HepG2 (cell line): ENCODE data around the gene MRPL34. TPM values are rescaled to one million over a fixed set of nuclear protein-coding genes. Genes with fewer than 3 reads are reported as not detected.

Experiments used
- ERF ChIP-seq: IDR thresholded peaks from 2 replicates; pipeline ENCODE4 v1.6.1; 2018; ENCODE audit warnings: missing biosample characterization, missing genetic modification reagents
- HDAC2 ChIP-seq: sonication (generic); formaldehyde crosslinking; IDR thresholded peaks from 2 replicates; pipeline ENCODE4 v1.4.0; 2020; ENCODE audit warnings: missing genetic modification reagents
- HES4 ChIP-seq: sonication (generic); formaldehyde crosslinking; IDR thresholded peaks from 2 replicates; pipeline ENCODE4 v1.9.0; 2021; ENCODE audit warnings: mild to moderate bottlenecking, missing genetic modification reagents, borderline replicate concordance
- HNF4A ChIP-seq: sonication (generic); formaldehyde crosslinking; IDR thresholded peaks from 2 replicates; pipeline ENCODE4 v1.4.0; 2020; ENCODE audit warnings: missing genetic modification reagents
- LCORL ChIP-seq, 2 experiments: fragments of 450-650 bp in 1 of 2; sonication (generic) in 1 of 2; formaldehyde crosslinking in 1 of 2; IDR thresholded peaks; 2 replicates each; pipeline versions ENCODE4 v1.5.0 to v1.6.1; 2017 to 2020; ENCODE audit warnings: antibody characterized with exemption in 1 of 2, missing genetic modification reagents in 1 of 2
- MEF2D ChIP-seq: sonication (generic); formaldehyde crosslinking; IDR thresholded peaks from 2 replicates; pipeline ENCODE4 v1.5.1; 2020; ENCODE audit warnings: mild to moderate bottlenecking, missing genetic modification reagents
- SOX13 ChIP-seq, 3 experiments: fragments of 450-650 bp in 1 of 3; sonication (generic) in 1 of 3; formaldehyde crosslinking in 1 of 3; IDR thresholded peaks in 2 of 3; conservative IDR thresholded peaks in 1 of 3; 2 replicates each; pipeline versions ENCODE4 v1.5.0 to v1.6.1; 2016 to 2020; ENCODE audit warnings: antibody characterized with exemption in 1 of 3, mild to moderate bottlenecking in 1 of 3, missing compliant biosample characterization in 1 of 3, missing genetic modification reagents in 1 of 3, moderate library complexity in 1 of 3
- ZKSCAN8 ChIP-seq: IDR thresholded peaks from 2 replicates; pipeline ENCODE4 v1.6.1; 2016; ENCODE audit warnings: borderline replicate concordance, missing genetic modification reagents, missing compliant biosample characterization
- ZNF33B ChIP-seq: sonication (generic); formaldehyde crosslinking; IDR thresholded peaks from 2 replicates; pipeline ENCODE4 v1.5.1; 2020; ENCODE audit warnings: mild to moderate bottlenecking, missing genetic modification reagents
- ZNF350 ChIP-seq: sonication (generic); formaldehyde crosslinking; IDR thresholded peaks from 2 replicates; pipeline ENCODE4 v1.4.0; 2020; ENCODE audit warnings: mild to moderate bottlenecking, low read depth, missing genetic modification reagents, borderline replicate concordance
- ZNF747 ChIP-seq: sonication (generic); formaldehyde crosslinking; IDR thresholded peaks from 2 replicates; pipeline ENCODE4 v1.8.1; 2023; ENCODE audit warnings: missing genetic modification reagents, mild to moderate bottlenecking, borderline replicate concordance
- ZNF781 ChIP-seq: sonication (generic); formaldehyde crosslinking; IDR thresholded peaks from 2 replicates; pipeline ENCODE4 v1.5.1; 2020; ENCODE audit warnings: borderline replicate concordance, mild to moderate bottlenecking, missing genetic modification reagents; ENCODE audit errors: not compliant biosample characterization
- polyA plus RNA-seq, 8 experiments: library from polyadenylated mRNA; depleted of rRNA in 3 of 8; stranded (reverse) in 7 of 8; unstranded in 1 of 8; fragments of >200 nt; fragmentation: Illumina TruSeq in 4 of 8; extraction: Trizol in 4 of 8; gene quantifications; 2 replicates each; pipeline versions ENCODE4 v1.2.1 to v1.2.3, GENCODE V29; 2011 to 2016; ENCODE audit warnings: low read depth in 4 of 8, missing spikeins in 1 of 8, mixed read lengths in 1 of 8; ENCODE audit not compliant: insufficient read depth in 1 of 8
- total RNA-seq, 5 experiments: library from RNA; depleted of rRNA; stranded (reverse); fragments of >200 nt; fragmentation: Illumina TruSeq; extraction: Trizol; gene quantifications; 2 replicates each; pipeline ENCODE4 v1.2.3, GENCODE V29; 2016; ENCODE audit warnings: low read depth in 1 of 5
- TF ChIP-seq, protein P1 (sequence below): sonication (generic); formaldehyde crosslinking; IDR thresholded peaks from 2 replicates; pipeline ENCODE4 v1.4.0; 2020; ENCODE audit warnings: missing genetic modification reagents, borderline replicate concordance
- TF ChIP-seq, protein P2 (sequence below): IDR thresholded peaks from 2 replicates; pipeline ENCODE4 v1.6.1; 2018; ENCODE audit warnings: missing genetic modification reagents
- TF ChIP-seq, protein P3 (sequence below), 2 experiments: fragments of 450-650 bp in 1 of 2; sonication (generic) in 1 of 2; formaldehyde crosslinking; IDR thresholded peaks; 2 replicates each; pipeline versions ENCODE4 v1.5.0 to v1.8.0; 2020 to 2022; ENCODE audit warnings: mild to moderate bottlenecking in 1 of 2, missing genetic modification reagents in 1 of 2
- TF ChIP-seq, protein P4 (sequence below): sonication (generic); formaldehyde crosslinking; IDR thresholded peaks from 2 replicates; pipeline ENCODE4 v1.4.0; 2020; ENCODE audit warnings: missing genetic modification reagents, borderline replicate concordance
- TF ChIP-seq, protein P5 (sequence below): sonication (generic); formaldehyde crosslinking; IDR thresholded peaks from 2 replicates; pipeline ENCODE4 v1.5.0; 2020; ENCODE audit warnings: mild to moderate bottlenecking, missing genetic modification reagents

MRPL34 gene
- total and polyA plus RNA-seq, 2 of the 13 experiments (the other 11 are each of a cell fraction or from before 2014, with no cell fraction given), result 74.0 to 77.3 TPM

DNA sequence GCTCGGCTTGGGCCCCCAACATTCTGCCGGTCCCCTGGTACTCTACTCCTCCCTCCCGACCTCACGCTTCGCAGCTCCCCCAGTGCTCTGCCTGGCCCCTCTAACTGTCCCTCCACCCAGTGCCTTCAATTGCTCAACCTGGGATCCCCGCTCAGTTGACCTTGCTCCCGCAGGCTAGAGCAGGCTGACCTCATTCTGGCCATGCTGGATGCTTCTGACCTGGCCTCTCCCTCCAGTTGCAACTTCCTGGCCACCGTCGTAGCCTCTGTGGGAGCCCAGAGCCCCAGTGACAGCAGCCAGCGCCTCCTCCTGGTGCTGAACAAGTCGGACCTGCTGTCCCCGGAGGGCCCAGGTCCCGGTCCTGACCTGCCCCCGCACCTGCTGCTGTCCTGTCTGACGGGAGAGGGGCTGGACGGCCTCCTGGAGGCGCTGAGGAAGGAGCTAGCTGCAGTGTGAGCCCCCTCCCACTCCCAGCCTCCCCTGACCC, 35.2 kb downstream of the MRPL34 start (continued):
- TF ChIP-seq ZNF747 (CRISPR knock-in tag) (0 out of 2 replicates have a peak, but pooled peaks have one; percentile 22), ZNF33B (CRISPR knock-in tag) (0 out of 2 replicates have a peak, but pooled peaks have one; percentile 24), MEF2D (CRISPR knock-in tag) (0 out of 2 replicates have a peak, but pooled peaks have one; percentile 41), SOX13 (IDR thresholded peaks at IDR 0.05) (no peak), SOX13 (CRISPR knock-in tag; conservative IDR thresholded peaks at IDR 0.05 in 1 of 2, IDR thresholded peaks at IDR 0.05 in 1 of 2) (peak in 1 of 2 experiments; percentile 22; a peak in 1 of 4 replicates), ERF (CRISPR knock-in tag) (peak; percentile 83; the same call in 1 of the 2 replicates), HES4 (0 out of 2 replicates have a peak, but pooled peaks have one; percentile 53), ZKSCAN8 (CRISPR knock-in tag) (0 out of 2 replicates have a peak, but pooled peaks have one; percentile 31), ZNF350 (CRISPR knock-in tag) (peak; percentile 55; the same call in 1 of the 2 replicates), ZNF781 (peak; percentile 26), LCORL (IDR thresholded peaks at IDR 0.05) (no peak), LCORL (CRISPR knock-in tag; IDR thresholded peaks at IDR 0.05) (peak; percentile 75; the same call in 1 of the 2 replicates), HNF4A (CRISPR knock-in tag) (peak; percentile 69; the same call in 1 of the 2 replicates), HDAC2 (CRISPR knock-in tag) (peak; percentile 65; the same call in 1 of the 2 replicates)
- TF ChIP-seq, protein P1, sequence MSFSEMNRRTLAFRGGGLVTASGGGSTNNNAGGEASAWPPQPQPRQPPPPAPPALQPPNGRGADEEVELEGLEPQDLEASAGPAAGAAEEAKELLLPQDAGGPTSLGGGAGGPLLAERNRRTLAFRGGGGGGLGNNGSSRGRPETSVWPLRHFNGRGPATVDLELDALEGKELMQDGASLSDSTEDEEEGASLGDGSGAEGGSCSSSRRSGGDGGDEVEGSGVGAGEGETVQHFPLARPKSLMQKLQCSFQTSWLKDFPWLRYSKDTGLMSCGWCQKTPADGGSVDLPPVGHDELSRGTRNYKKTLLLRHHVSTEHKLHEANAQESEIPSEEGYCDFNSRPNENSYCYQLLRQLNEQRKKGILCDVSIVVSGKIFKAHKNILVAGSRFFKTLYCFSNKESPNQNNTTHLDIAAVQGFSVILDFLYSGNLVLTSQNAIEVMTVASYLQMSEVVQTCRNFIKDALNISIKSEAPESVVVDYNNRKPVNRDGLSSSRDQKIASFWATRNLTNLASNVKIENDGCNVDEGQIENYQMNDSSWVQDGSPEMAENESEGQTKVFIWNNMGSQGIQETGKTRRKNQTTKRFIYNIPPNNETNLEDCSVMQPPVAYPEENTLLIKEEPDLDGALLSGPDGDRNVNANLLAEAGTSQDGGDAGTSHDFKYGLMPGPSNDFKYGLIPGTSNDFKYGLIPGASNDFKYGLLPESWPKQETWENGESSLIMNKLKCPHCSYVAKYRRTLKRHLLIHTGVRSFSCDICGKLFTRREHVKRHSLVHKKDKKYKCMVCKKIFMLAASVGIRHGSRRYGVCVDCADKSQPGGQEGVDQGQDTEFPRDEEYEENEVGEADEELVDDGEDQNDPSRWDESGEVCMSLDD (CRISPR knock-in tag), result peak; percentile 95
- TF ChIP-seq, protein P2, sequence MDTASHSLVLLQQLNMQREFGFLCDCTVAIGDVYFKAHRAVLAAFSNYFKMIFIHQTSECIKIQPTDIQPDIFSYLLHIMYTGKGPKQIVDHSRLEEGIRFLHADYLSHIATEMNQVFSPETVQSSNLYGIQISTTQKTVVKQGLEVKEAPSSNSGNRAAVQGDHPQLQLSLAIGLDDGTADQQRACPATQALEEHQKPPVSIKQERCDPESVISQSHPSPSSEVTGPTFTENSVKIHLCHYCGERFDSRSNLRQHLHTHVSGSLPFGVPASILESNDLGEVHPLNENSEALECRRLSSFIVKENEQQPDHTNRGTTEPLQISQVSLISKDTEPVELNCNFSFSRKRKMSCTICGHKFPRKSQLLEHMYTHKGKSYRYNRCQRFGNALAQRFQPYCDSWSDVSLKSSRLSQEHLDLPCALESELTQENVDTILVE (CRISPR knock-in tag), result 0 out of 2 replicates have a peak, but pooled peaks have one; percentile 37
- TF ChIP-seq, protein P3, sequence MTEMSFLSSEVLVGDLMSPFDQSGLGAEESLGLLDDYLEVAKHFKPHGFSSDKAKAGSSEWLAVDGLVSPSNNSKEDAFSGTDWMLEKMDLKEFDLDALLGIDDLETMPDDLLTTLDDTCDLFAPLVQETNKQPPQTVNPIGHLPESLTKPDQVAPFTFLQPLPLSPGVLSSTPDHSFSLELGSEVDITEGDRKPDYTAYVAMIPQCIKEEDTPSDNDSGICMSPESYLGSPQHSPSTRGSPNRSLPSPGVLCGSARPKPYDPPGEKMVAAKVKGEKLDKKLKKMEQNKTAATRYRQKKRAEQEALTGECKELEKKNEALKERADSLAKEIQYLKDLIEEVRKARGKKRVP (CRISPR knock-in tag; IDR thresholded peaks at IDR 0.05), result peak in 1 of 2 experiments; percentile 61; a peak in 2 of 4 replicates
- TF ChIP-seq, protein P4, sequence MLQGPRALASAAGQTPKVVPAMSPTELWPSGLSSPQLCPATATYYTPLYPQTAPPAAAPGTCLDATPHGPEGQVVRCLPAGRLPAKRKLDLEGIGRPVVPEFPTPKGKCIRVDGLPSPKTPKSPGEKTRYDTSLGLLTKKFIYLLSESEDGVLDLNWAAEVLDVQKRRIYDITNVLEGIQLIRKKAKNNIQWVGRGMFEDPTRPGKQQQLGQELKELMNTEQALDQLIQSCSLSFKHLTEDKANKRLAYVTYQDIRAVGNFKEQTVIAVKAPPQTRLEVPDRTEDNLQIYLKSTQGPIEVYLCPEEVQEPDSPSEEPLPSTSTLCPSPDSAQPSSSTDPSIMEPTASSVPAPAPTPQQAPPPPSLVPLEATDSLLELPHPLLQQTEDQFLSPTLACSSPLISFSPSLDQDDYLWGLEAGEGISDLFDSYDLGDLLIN, result no peak
- TF ChIP-seq, protein P5, sequence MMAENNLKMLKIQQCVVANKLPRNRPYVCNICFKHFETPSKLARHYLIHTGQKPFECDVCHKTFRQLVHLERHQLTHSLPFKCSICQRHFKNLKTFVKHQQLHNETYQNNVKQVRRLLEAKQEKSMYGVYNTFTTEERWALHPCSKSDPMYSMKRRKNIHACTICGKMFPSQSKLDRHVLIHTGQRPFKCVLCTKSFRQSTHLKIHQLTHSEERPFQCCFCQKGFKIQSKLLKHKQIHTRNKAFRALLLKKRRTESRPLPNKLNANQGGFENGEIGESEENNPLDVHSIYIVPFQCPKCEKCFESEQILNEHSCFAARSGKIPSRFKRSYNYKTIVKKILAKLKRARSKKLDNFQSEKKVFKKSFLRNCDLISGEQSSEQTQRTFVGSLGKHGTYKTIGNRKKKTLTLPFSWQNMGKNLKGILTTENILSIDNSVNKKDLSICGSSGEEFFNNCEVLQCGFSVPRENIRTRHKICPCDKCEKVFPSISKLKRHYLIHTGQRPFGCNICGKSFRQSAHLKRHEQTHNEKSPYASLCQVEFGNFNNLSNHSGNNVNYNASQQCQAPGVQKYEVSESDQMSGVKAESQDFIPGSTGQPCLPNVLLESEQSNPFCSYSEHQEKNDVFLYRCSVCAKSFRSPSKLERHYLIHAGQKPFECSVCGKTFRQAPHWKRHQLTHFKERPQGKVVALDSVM (CRISPR knock-in tag), result peak; percentile 59
